ENCODE measurements around the gene ME3. TPM values are rescaled to one million over a fixed set of nuclear protein-coding genes. Genes with fewer than 3 reads are reported as not detected.

Gene ME3
- polyA plus RNA-seq, 1 donor (not counting 4 experiments of a cell fraction or from before 2014, with no cell fraction given), result 1.0 TPM

- DNase-seq (ENCODE audit: low read depth, low spot score), result no peak
- Histone ChIP-seq H3K4me3 (ENCODE audit: control insufficient read depth in 2 of 3, extremely low read depth in 1 of 3, insufficient read depth in 2 of 3, low read depth in 1 of 3, low read length in 3 of 3) (no peak overlapping the region), H3K36me3 (ENCODE audit: control insufficient read depth in 2 of 2, extremely low read depth in 1 of 2, insufficient read depth in 2 of 2, low read length in 2 of 2) (no peaks in the 10 kb centered on the region), H4K20me1 (ENCODE audit: control insufficient read depth, extremely low read depth, insufficient read depth, low read length) (no peaks in the 10 kb centered on the region), H3K4me2 (ENCODE audit: control insufficient read depth, extremely low read depth, insufficient read depth, low read depth, low read length) (no peak overlapping the region), H2AFZ (ENCODE audit: control insufficient read depth, low read length) (no peak overlapping the region), H3K9me3 (ENCODE audit: control insufficient read depth, low read depth, low read length) (no peaks in the 10 kb centered on the region), H3K4me1 (ENCODE audit: control insufficient read depth, extremely low read depth, insufficient read depth, low read length) (peaks cover 2% of the 10 kb centered on the region), H3K9me1 (ENCODE audit: control insufficient read depth, extremely low read depth, insufficient read depth, low read length) (no peaks in the 10 kb centered on the region), H3K27me3 (ENCODE audit: control insufficient read depth, extremely low read depth, insufficient read depth, low read length) (no peaks in the 10 kb centered on the region), H3K27ac (ENCODE audit: control insufficient read depth, insufficient read depth, low read length) (no peak overlapping the region), H3K9ac (ENCODE audit: control insufficient read depth, extremely low read depth, insufficient read depth, low read length) (no peak overlapping the region), H3K79me2 (ENCODE audit: control insufficient read depth, insufficient read depth, low read length) (no peaks in the 10 kb centered on the region)
- dilution Hi-C loops (cut with MboI; ENCODE audit: extremely low pct_ligation_motif_present, low sequenced_read_pairs), result no loop called here
- no peak for FAIRE-seq
- TF ChIP-seq, protein P1, sequence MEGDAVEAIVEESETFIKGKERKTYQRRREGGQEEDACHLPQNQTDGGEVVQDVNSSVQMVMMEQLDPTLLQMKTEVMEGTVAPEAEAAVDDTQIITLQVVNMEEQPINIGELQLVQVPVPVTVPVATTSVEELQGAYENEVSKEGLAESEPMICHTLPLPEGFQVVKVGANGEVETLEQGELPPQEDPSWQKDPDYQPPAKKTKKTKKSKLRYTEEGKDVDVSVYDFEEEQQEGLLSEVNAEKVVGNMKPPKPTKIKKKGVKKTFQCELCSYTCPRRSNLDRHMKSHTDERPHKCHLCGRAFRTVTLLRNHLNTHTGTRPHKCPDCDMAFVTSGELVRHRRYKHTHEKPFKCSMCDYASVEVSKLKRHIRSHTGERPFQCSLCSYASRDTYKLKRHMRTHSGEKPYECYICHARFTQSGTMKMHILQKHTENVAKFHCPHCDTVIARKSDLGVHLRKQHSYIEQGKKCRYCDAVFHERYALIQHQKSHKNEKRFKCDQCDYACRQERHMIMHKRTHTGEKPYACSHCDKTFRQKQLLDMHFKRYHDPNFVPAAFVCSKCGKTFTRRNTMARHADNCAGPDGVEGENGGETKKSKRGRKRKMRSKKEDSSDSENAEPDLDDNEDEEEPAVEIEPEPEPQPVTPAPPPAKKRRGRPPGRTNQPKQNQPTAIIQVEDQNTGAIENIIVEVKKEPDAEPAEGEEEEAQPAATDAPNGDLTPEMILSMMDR (optimal IDR thresholded peaks at IDR 0.05 in 1 of 3, IDR thresholded peaks at IDR 0.05 in 1 of 3, conservative IDR thresholded peaks at IDR 0.05 in 1 of 3; ENCODE audit: extremely low read depth in 1 of 3, insufficient read depth in 2 of 3, low read length in 3 of 3), result peak; percentile 34 to 47 (median 44)
- TF ChIP-seq EZH2 (IDR thresholded peaks at IDR 0.05; ENCODE audit: low read length), result no peak
Observed at GRCh38 chr11:86676533-86677154, 4.2 kb upstream of the ME3 start.

GRCh38 chr11:86676010-86676409, 3.6 kb upstream of the ME3 start:
- Histone ChIP-seq H3K4me1 (ENCODE audit: control insufficient read depth, extremely low read depth, insufficient read depth, low read length) (peaks cover 8% of the 10 kb centered on the region), H2AFZ (ENCODE audit: control insufficient read depth, low read length) (no peak overlapping the region), H3K9me1 (ENCODE audit: control insufficient read depth, extremely low read depth, insufficient read depth, low read length) (no peaks in the 10 kb centered on the region), H3K27me3 (ENCODE audit: control insufficient read depth, extremely low read depth, insufficient read depth, low read length) (no peaks in the 10 kb centered on the region), H3K27ac (ENCODE audit: control insufficient read depth, insufficient read depth, low read length) (no peak overlapping the region), H3K4me3 (ENCODE audit: control insufficient read depth in 2 of 3, extremely low read depth in 1 of 3, insufficient read depth in 2 of 3, low read depth in 1 of 3, low read length in 3 of 3) (no peak overlapping the region), H3K4me2 (ENCODE audit: control insufficient read depth, extremely low read depth, insufficient read depth, low read depth, low read length) (no peak overlapping the region), H3K9ac (ENCODE audit: control insufficient read depth, extremely low read depth, insufficient read depth, low read length) (no peak overlapping the region), H3K79me2 (ENCODE audit: control insufficient read depth, insufficient read depth, low read length) (no peaks in the 10 kb centered on the region), H3K9me3 (ENCODE audit: control insufficient read depth, low read depth, low read length) (no peaks in the 10 kb centered on the region), H3K36me3 (ENCODE audit: control insufficient read depth in 2 of 2, extremely low read depth in 1 of 2, insufficient read depth in 2 of 2, low read length in 2 of 2) (no peaks in the 10 kb centered on the region), H4K20me1 (ENCODE audit: control insufficient read depth, extremely low read depth, insufficient read depth, low read length) (no peaks in the 10 kb centered on the region)
- TF ChIP-seq, protein P1 (optimal IDR thresholded peaks at IDR 0.05 in 1 of 3, IDR thresholded peaks at IDR 0.05 in 1 of 3, conservative IDR thresholded peaks at IDR 0.05 in 1 of 3; ENCODE audit: extremely low read depth in 1 of 3, insufficient read depth in 2 of 3, low read length in 3 of 3), result no peak
- TF ChIP-seq EZH2 (IDR thresholded peaks at IDR 0.05; ENCODE audit: low read length), result no peak
- DNase-seq (ENCODE audit: low read depth, low spot score), result no peak
- no peak for FAIRE-seq
- dilution Hi-C loops (cut with MboI; ENCODE audit: extremely low pct_ligation_motif_present, low sequenced_read_pairs), result no loop called here
